ENCODE results near the gene RNF114. TPM values are rescaled to one million over a fixed set of nuclear protein-coding genes. Genes with fewer than 3 reads are reported as not detected.

RNF114 gene
- total and polyA plus RNA-seq, 2 donors (not counting 3 experiments of a cell fraction or from before 2014, with no cell fraction given) = 45.8 to 81.7 TPM

GRCh38 chr20:49915118-49915379 lies 21.1 kb upstream of the RNF114 start:
- POLR2A ChIA-PET = no interaction called here
- Histone ChIP-seq H3K4me1 (ENCODE audit: control insufficient read depth, extremely low read depth, insufficient read depth, low read length) (peaks cover 17% of the 10 kb centered on the region), H3K4me3 (replicated peaks in 1 of 3; ENCODE audit: insufficient read depth in 1 of 3, low read depth in 1 of 3, low read length in 3 of 3) (peak overlapping the region; percentile 54 to 89 (median 68)), H3K36me3 (ENCODE audit: control insufficient read depth in 2 of 2, extremely low read depth in 1 of 2, insufficient read depth in 2 of 2, low read length in 2 of 2) (no peaks in the 10 kb centered on the region), H3K9me3 (replicated peaks; ENCODE audit: control insufficient read depth, insufficient read depth, low read length) (no peaks in the 10 kb centered on the region), H3K9me1 (replicated peaks; ENCODE audit: control insufficient read depth, extremely low read depth, insufficient read depth, low read length) (no peaks in the 10 kb centered on the region), H4K20me1 (replicated peaks; ENCODE audit: control insufficient read depth, extremely low read depth, insufficient read depth, low read length) (no peaks in the 10 kb centered on the region), H3K79me2 (ENCODE audit: control insufficient read depth, insufficient read depth, low read length) (peaks cover 33% of the 10 kb centered on the region), H3K27me3 (ENCODE audit: control insufficient read depth in 2 of 2, insufficient read depth in 2 of 2, low read length in 2 of 2) (no peaks in the 10 kb centered on the region), H2AFZ (ENCODE audit: low read depth, low read length) (peak overlapping the region; percentile 9), H3K9ac (replicated peaks; ENCODE audit: extremely low read depth, insufficient read depth, low read length) (peak overlapping the region; percentile 88), H3K4me2 (ENCODE audit: insufficient read depth, low read length) (peak overlapping the region; percentile 90), H3K27ac (ENCODE audit: insufficient read depth, low read depth, low read length) (peak overlapping the region; percentile 86)
- BruUV-seq (replicated peaks) = TSS peak; percentile 30
- DNase-seq (ENCODE audit: low read depth, low spot score) = no peak
- peak; percentile 15 for FAIRE-seq
- TF ChIP-seq GATA2 (IDR thresholded peaks at IDR 0.05; ENCODE audit: insufficient read depth, insufficient read length, low read depth, low read length) = no peak
- no peak for TF ChIP-seq MYC (IDR thresholded peaks at IDR 0.05; ENCODE audit: low read depth, low read length)
- TF ChIP-seq POLR2A (IDR thresholded peaks at IDR 0.05; ENCODE audit: low read depth, low read length) = no peak
- TF ChIP-seq POLR2AphosphoS5 (IDR thresholded peaks at IDR 0.05; ENCODE audit: insufficient read depth, low read depth, low read length) = no peak
- no peak for TF ChIP-seq JUN (IDR thresholded peaks at IDR 0.05; ENCODE audit: borderline replicate concordance, insufficient read depth, insufficient read length, low read depth)
- TF ChIP-seq CTCF (IDR thresholded peaks at IDR 0.05; ENCODE audit: extremely low read depth in 1 of 2, insufficient read depth in 1 of 2, low read depth in 1 of 2, low read length in 2 of 2) = no peak
- no peak for TF ChIP-seq EZH2 (IDR thresholded peaks at IDR 0.05; ENCODE audit: borderline replicate concordance, low read depth, low read length, severe bottlenecking)
- no peak for TF ChIP-seq MAX (IDR thresholded peaks at IDR 0.05; ENCODE audit: insufficient read depth, insufficient read length)
- CTCF ChIA-PET = interaction anchor here (1.4 to 2.5 kb wide), 6 partner anchors 9 to 156 kb away, joined by 3 to 14 read pairs (median 6); no protein-coding TSS in a partner anchor
- intact Hi-C loops (cut with micrococcal nuclease) (loop anchor here (2.0 kb wide), 2 partner anchors 14 to 22 kb away; partner anchors contain the start of gene RNF114), dilution Hi-C loops (cut with MboI; ENCODE audit: extremely low pct_ligation_motif_present, low sequenced_read_pairs) (no loop called here)

All from endothelial cell of umbilical vein (primary cell).